Upper lobe of left lung (tissue), 4 donors: ENCODE results near the gene ARPP21.

Source experiments
- CTCF ChIP-seq, 6 experiments: fragments of 450-650 bp in 4 of 6; fragments of 200-600 bp in 2 of 6; sonication (generic) in 2 of 6; IDR thresholded peaks; one replicate each; pipeline ENCODE4 v1.5.1; 2016 to 2019; ENCODE audit warnings: antibody characterized with exemption in 6 of 6
- EP300 ChIP-seq, 4 donors: sonication (generic); formaldehyde crosslinking; IDR thresholded peaks; one replicate each; pipeline ENCODE4 v1.5.1; 2017; ENCODE audit warnings: antibody characterized with exemption in 4 of 4, control low read depth in 2 of 4
- POLR2A ChIP-seq, 4 donors: fragments of 450-650 bp; IDR thresholded peaks; one replicate each; pipeline ENCODE4 v1.5.1; 2016 to 2017; ENCODE audit warnings: antibody characterized with exemption in 4 of 4, mild to moderate bottlenecking in 2 of 4
- POLR2AphosphoS5 ChIP-seq, 2 donors: sonication (generic); formaldehyde crosslinking; IDR thresholded peaks; one replicate each; pipeline ENCODE4 v1.5.1; 2017; ENCODE audit warnings: antibody characterized with exemption in 2 of 2

GRCh38 chr3:35721628-35722027 lies 82.3 kb downstream of the ARPP21 start:
- TF ChIP-seq CTCF (IDR thresholded peaks at IDR 0.05): no peak
- TF ChIP-seq POLR2A (IDR thresholded peaks at IDR 0.05): no peak
- no peak for TF ChIP-seq POLR2AphosphoS5 (IDR thresholded peaks at IDR 0.05)
- TF ChIP-seq EP300 (IDR thresholded peaks at IDR 0.05): no peak
